ENCODE measurements around the gene ZNF573. TPM values are rescaled to one million over a fixed set of nuclear protein-coding genes. Genes with fewer than 3 reads are reported as not detected.

The ZNF573 gene
- total and polyA plus RNA-seq, 2 of the 13 experiments (the other 11 are each of a cell fraction or from before 2014, with no cell fraction given): 3.1 to 9.3 TPM

DNA sequence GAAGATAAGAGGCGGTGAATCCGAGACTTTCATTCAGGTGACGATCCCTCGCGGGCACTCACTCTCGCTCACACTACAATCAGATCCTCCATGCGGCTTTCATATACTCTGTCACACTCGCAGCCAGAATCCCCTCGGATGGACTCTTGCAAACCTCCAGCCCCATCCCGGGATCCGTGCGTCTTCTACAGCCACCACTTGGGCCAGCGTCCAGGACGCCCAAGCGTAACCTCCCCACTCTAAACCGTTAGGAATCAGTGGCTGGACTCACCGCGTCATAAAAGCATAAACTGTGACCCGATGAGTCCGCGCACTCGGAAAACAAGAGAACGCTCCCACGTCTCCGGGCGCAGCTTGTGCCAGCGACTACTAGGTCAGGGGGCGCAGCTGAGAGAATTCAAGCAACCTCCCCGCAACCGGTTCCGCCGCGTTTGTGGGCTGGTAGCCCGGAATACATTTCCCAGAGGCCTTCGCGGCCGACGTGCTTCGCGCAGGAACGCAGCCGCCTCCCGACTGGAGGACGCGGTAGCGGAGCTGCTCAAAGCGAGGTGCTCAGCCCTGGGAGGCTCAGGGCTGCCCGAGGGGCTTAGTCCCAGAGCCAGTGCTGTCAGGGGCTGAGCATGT lies 87.4 kb downstream of the ZNF573 start (continued):
- TF ChIP-seq, protein P1, sequence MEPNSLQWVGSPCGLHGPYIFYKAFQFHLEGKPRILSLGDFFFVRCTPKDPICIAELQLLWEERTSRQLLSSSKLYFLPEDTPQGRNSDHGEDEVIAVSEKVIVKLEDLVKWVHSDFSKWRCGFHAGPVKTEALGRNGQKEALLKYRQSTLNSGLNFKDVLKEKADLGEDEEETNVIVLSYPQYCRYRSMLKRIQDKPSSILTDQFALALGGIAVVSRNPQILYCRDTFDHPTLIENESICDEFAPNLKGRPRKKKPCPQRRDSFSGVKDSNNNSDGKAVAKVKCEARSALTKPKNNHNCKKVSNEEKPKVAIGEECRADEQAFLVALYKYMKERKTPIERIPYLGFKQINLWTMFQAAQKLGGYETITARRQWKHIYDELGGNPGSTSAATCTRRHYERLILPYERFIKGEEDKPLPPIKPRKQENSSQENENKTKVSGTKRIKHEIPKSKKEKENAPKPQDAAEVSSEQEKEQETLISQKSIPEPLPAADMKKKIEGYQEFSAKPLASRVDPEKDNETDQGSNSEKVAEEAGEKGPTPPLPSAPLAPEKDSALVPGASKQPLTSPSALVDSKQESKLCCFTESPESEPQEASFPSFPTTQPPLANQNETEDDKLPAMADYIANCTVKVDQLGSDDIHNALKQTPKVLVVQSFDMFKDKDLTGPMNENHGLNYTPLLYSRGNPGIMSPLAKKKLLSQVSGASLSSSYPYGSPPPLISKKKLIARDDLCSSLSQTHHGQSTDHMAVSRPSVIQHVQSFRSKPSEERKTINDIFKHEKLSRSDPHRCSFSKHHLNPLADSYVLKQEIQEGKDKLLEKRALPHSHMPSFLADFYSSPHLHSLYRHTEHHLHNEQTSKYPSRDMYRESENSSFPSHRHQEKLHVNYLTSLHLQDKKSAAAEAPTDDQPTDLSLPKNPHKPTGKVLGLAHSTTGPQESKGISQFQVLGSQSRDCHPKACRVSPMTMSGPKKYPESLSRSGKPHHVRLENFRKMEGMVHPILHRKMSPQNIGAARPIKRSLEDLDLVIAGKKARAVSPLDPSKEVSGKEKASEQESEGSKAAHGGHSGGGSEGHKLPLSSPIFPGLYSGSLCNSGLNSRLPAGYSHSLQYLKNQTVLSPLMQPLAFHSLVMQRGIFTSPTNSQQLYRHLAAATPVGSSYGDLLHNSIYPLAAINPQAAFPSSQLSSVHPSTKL (CRISPR knock-in tag; IDR thresholded peaks at IDR 0.05): peak; percentile 68; the same call in 1 of the 2 replicates
- no peak for TF ChIP-seq ZNF564 (CRISPR knock-in tag; IDR thresholded peaks at IDR 0.05)
- TF ChIP-seq, protein P2, sequence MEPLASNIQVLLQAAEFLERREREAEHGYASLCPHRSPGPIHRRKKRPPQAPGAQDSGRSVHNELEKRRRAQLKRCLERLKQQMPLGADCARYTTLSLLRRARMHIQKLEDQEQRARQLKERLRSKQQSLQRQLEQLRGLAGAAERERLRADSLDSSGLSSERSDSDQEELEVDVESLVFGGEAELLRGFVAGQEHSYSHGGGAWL (CRISPR knock-in tag; IDR thresholded peaks at IDR 0.05): peak; percentile 83
- TF ChIP-seq ZNF598 (CRISPR knock-in tag; IDR thresholded peaks at IDR 0.05; ENCODE audit: borderline replicate concordance): peak; percentile 54; the same call in 1 of the 2 replicates
- TF ChIP-seq ZNF282 (IDR thresholded peaks at IDR 0.05; ENCODE audit: partially characterized antibody): no peak
- peak; percentile 87 for TF ChIP-seq TEAD3 (CRISPR knock-in tag; optimal IDR thresholded peaks at IDR 0.05; ENCODE audit: borderline replicate concordance)
- TF ChIP-seq, protein P3, sequence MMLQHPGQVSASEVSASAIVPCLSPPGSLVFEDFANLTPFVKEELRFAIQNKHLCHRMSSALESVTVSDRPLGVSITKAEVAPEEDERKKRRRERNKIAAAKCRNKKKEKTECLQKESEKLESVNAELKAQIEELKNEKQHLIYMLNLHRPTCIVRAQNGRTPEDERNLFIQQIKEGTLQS (CRISPR knock-in tag; IDR thresholded peaks at IDR 0.05): no peak
- TF ChIP-seq GATA4 (IDR thresholded peaks at IDR 0.05; ENCODE audit: borderline replicate concordance, low read depth): peak; percentile 36; the same call in 1 of the 2 replicates
- peak; percentile 81; the same call in 1 of the 2 replicates for TF ChIP-seq ZNF567 (CRISPR knock-in tag; IDR thresholded peaks at IDR 0.05; ENCODE audit: borderline replicate concordance)
- peak; percentile 63 for TF ChIP-seq NFYC (CRISPR knock-in tag; IDR thresholded peaks at IDR 0.05)
- TF ChIP-seq FOXA3 (CRISPR knock-in tag; IDR thresholded peaks at IDR 0.05): peak; percentile 43; the same call in 1 of the 2 replicates
- TF ChIP-seq, protein P4, sequence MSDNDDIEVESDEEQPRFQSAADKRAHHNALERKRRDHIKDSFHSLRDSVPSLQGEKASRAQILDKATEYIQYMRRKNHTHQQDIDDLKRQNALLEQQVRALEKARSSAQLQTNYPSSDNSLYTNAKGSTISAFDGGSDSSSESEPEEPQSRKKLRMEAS (IDR thresholded peaks at IDR 0.05): peak; percentile 59
- TF ChIP-seq, protein P5, sequence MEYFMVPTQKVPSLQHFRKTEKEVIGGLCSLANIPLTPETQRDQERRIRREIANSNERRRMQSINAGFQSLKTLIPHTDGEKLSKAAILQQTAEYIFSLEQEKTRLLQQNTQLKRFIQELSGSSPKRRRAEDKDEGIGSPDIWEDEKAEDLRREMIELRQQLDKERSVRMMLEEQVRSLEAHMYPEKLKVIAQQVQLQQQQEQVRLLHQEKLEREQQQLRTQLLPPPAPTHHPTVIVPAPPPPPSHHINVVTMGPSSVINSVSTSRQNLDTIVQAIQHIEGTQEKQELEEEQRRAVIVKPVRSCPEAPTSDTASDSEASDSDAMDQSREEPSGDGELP (IDR thresholded peaks at IDR 0.05; ENCODE audit: borderline replicate concordance, low read depth): peak; percentile 78; the same call in 1 of the 2 replicates
- TF ChIP-seq TCF7L2 (IDR thresholded peaks at IDR 0.05; ENCODE audit: low read depth, low read length): no peak
- TF ChIP-seq, protein P6, sequence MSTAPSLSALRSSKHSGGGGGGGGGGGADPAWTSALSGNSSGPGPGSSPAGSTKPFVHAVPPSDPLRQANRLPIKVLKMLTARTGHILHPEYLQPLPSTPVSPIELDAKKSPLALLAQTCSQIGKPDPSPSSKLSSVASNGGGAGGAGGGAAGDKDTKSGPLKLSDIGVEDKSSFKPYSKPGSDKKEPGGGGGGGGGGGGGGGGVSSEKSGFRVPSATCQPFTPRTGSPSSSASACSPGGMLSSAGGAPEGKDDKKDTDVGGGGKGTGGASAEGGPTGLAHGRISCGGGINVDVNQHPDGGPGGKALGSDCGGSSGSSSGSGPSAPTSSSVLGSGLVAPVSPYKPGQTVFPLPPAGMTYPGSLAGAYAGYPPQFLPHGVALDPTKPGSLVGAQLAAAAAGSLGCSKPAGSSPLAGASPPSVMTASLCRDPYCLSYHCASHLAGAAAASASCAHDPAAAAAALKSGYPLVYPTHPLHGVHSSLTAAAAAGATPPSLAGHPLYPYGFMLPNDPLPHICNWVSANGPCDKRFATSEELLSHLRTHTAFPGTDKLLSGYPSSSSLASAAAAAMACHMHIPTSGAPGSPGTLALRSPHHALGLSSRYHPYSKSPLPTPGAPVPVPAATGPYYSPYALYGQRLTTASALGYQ (CRISPR knock-in tag; IDR thresholded peaks at IDR 0.05): no peak
- TF ChIP-seq, protein P7, sequence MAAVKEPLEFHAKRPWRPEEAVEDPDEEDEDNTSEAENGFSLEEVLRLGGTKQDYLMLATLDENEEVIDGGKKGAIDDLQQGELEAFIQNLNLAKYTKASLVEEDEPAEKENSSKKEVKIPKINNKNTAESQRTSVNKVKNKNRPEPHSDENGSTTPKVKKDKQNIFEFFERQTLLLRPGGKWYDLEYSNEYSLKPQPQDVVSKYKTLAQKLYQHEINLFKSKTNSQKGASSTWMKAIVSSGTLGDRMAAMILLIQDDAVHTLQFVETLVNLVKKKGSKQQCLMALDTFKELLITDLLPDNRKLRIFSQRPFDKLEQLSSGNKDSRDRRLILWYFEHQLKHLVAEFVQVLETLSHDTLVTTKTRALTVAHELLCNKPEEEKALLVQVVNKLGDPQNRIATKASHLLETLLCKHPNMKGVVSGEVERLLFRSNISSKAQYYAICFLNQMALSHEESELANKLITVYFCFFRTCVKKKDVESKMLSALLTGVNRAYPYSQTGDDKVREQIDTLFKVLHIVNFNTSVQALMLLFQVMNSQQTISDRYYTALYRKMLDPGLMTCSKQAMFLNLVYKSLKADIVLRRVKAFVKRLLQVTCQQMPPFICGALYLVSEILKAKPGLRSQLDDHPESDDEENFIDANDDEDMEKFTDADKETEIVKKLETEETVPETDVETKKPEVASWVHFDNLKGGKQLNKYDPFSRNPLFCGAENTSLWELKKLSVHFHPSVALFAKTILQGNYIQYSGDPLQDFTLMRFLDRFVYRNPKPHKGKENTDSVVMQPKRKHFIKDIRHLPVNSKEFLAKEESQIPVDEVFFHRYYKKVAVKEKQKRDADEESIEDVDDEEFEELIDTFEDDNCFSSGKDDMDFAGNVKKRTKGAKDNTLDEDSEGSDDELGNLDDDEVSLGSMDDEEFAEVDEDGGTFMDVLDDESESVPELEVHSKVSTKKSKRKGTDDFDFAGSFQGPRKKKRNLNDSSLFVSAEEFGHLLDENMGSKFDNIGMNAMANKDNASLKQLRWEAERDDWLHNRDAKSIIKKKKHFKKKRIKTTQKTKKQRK (IDR thresholded peaks at IDR 0.05; ENCODE audit: low read length): no peak
- no peak for TF ChIP-seq ZNF251 (CRISPR knock-in tag; IDR thresholded peaks at IDR 0.05)
- peak; percentile 76 for TF ChIP-seq ELF1 (CRISPR knock-in tag; IDR thresholded peaks at IDR 0.05)

Measured in HepG2 (cell line).